Esophagus muscularis mucosa (tissue), 4 donors: ENCODE data around the gene CNKSR1. TPM values are rescaled to one million over a fixed set of nuclear protein-coding genes. Genes with fewer than 3 reads are reported as not detected.

Experiments
- DNase-seq: peaks from one replicate; pipeline ENCODE4 v3.0.0-alpha.2; 2017; ENCODE audit errors: extremely low spot score
- H3K27ac ChIP-seq, 4 donors: fragments of 200-600 bp; sonication (generic); replicated peaks in 1 of 4; 1 replicate in 3 of 4; 2 replicates in 1 of 4; pipeline ENCODE4 v1.5.1; 2016 to 2019; ENCODE audit warnings: mild to moderate bottlenecking in 1 of 4
- H3K27me3 ChIP-seq, 4 donors: fragments of 200-600 bp; sonication (generic); one replicate each; pipeline versions ENCODE4 v1.5.1 to v1.6.0; 2016 to 2019
- H3K36me3 ChIP-seq, 4 donors: fragments of 200-600 bp; sonication (generic); one replicate each; pipeline ENCODE4 v1.5.1; 2016 to 2019
- H3K4me1 ChIP-seq, 4 donors: fragments of 200-600 bp; sonication (generic); one replicate each; pipeline ENCODE4 v1.5.1; 2016 to 2019
- H3K4me3 ChIP-seq, 4 donors: fragments of 200-600 bp; sonication (generic); 1 replicate in 2 of 4; 2 replicates in 2 of 4; pipeline ENCODE4 v1.5.1; 2016 to 2019; ENCODE audit warnings: mild to moderate bottlenecking in 4 of 4, moderate library complexity in 1 of 4
- H3K9me3 ChIP-seq, 4 donors: fragments of 200-600 bp; sonication (generic); 1 replicate in 3 of 4; 2 replicates in 1 of 4; pipeline ENCODE4 v1.5.1; 2016 to 2019
- EP300 ChIP-seq: sonication (generic); formaldehyde crosslinking; IDR thresholded peaks from one replicate; pipeline ENCODE4 v1.6.1; 2017; ENCODE audit warnings: antibody characterized with exemption
- POLR2A ChIP-seq: fragments of 450-650 bp; IDR thresholded peaks from one replicate; pipeline ENCODE4 v1.6.1; 2017; ENCODE audit warnings: antibody characterized with exemption, moderate library complexity, mild to moderate bottlenecking, low read depth
- POLR2AphosphoS5 ChIP-seq, 2 donors: sonication (generic); formaldehyde crosslinking; IDR thresholded peaks; one replicate each; pipeline ENCODE4 v1.6.1; 2017; ENCODE audit warnings: antibody characterized with exemption in 2 of 2
- WGBS: methylation state at CpG from one replicate; pipeline ENCODE4 v1.1.5; 2018; 5-methylcytosine and 5-hydroxymethylcytosine counted together
- intact Hi-C: fragments of 100-400 bp; cut with DNase I; formaldehyde crosslinking; loops from one replicate; pipeline ENCODE4 v1.15.1; 2023
- total RNA-seq, 4 donors: library from RNA; depleted of rRNA; stranded (reverse); fragments of >200 nt; gene quantifications; one replicate each; pipeline versions ENCODE4 v1.1.0 to v1.2.1, GENCODE V29; 2016
- TF ChIP-seq, protein P1 (sequence below), 3 experiments: fragments of 200-600 bp in 2 of 3; fragments of 450-650 bp in 1 of 3; sonication (generic) in 2 of 3; IDR thresholded peaks; one replicate each; pipeline ENCODE4 v1.5.1; 2017 to 2019; ENCODE audit warnings: antibody characterized with exemption in 3 of 3, mild to moderate bottlenecking in 2 of 3, moderate library complexity in 1 of 3

CNKSR1 gene
- total RNA-seq, 4 donors from 2014 or later: 1.4 to 2.6 (median 1.9) TPM

DNA sequence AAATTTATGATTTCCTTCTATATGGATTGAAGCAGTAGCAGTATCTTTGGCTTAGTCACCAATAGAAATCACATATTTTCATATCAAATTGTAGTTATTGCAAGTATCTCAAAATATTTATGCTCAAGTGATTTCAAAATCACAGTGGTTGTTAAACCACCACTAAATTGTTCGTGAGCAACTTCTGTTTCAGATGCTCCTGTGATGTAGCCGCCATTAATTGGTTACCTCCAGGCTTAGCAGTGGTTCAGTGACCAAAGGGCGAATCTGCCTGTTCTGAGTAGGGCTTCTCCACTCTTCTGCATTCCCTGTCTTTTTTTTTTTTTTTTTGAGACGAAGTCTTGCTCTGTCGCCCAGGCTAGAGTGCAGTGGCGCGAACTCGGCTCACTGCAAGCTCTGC, 1.9 kb upstream of the CNKSR1 start:
- Histone ChIP-seq H3K9me3 (no peaks in the 10 kb centered on the region), H3K4me3 (no peak overlapping the region), H3K4me1 (peaks cover 10 to 17% (median 13%) of the 10 kb centered on the region in 4 donors), H3K27ac (no peak overlapping the region), H3K36me3 (peaks cover 0 to 12% (median 7%) of the 10 kb centered on the region in 4 donors), H3K27me3 (no peaks in the 10 kb centered on the region)
- no peak for TF ChIP-seq POLR2A
- TF ChIP-seq EP300: no peak
- WGBS: 91% methylated on average over 8 of the region's 8 CpGs
- DNase-seq: no peak
- intact Hi-C loops: no loop called here

DNA sequence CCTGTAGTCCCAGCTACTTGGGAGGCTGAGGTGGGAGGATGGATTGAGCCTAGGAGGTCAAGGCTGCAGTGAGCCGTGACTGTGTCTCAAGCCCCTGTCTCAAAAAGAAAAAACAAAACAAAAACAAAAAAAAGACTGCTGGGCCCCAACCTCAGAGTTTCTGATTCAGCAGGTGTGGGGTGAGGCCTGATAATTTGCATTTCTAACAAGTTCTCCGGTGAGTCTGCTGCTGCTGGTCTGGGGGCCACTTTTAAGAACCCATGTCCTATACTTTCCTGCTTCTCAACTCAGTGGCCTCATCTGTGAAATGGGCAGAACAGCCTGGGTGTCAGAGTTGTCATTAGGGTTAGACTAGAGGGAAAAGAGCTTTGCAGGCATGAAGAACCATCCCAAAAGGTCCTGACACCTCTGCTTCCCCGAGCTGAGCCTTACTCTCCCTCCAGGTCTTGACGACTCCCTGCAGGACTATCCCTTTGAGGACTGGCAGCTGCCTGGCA, 2.8 kb downstream of the CNKSR1 start:
- 76% methylated on average over 4 of the region's 4 CpGs for WGBS
- intact Hi-C loops: no loop called here
- no peak for TF ChIP-seq EP300
- no peak for TF ChIP-seq POLR2A
- TF ChIP-seq, protein P1, sequence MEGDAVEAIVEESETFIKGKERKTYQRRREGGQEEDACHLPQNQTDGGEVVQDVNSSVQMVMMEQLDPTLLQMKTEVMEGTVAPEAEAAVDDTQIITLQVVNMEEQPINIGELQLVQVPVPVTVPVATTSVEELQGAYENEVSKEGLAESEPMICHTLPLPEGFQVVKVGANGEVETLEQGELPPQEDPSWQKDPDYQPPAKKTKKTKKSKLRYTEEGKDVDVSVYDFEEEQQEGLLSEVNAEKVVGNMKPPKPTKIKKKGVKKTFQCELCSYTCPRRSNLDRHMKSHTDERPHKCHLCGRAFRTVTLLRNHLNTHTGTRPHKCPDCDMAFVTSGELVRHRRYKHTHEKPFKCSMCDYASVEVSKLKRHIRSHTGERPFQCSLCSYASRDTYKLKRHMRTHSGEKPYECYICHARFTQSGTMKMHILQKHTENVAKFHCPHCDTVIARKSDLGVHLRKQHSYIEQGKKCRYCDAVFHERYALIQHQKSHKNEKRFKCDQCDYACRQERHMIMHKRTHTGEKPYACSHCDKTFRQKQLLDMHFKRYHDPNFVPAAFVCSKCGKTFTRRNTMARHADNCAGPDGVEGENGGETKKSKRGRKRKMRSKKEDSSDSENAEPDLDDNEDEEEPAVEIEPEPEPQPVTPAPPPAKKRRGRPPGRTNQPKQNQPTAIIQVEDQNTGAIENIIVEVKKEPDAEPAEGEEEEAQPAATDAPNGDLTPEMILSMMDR (IDR thresholded peaks at IDR 0.05): no peak
- TF ChIP-seq POLR2AphosphoS5 (IDR thresholded peaks at IDR 0.05): no peak
- H3K36me3 ChIP-seq: peaks cover 0 to 3% (median 0%) of the 10 kb centered on the region in 4 donors
- H3K4me1 ChIP-seq: no peaks in the 10 kb centered on the region
- no peaks in the 10 kb centered on the region for H3K27me3 ChIP-seq
- H3K4me3 ChIP-seq: no peak overlapping the region
- no peaks in the 10 kb centered on the region for H3K9me3 ChIP-seq
- DNase-seq: no peak
- no peak overlapping the region for H3K27ac ChIP-seq

DNA sequence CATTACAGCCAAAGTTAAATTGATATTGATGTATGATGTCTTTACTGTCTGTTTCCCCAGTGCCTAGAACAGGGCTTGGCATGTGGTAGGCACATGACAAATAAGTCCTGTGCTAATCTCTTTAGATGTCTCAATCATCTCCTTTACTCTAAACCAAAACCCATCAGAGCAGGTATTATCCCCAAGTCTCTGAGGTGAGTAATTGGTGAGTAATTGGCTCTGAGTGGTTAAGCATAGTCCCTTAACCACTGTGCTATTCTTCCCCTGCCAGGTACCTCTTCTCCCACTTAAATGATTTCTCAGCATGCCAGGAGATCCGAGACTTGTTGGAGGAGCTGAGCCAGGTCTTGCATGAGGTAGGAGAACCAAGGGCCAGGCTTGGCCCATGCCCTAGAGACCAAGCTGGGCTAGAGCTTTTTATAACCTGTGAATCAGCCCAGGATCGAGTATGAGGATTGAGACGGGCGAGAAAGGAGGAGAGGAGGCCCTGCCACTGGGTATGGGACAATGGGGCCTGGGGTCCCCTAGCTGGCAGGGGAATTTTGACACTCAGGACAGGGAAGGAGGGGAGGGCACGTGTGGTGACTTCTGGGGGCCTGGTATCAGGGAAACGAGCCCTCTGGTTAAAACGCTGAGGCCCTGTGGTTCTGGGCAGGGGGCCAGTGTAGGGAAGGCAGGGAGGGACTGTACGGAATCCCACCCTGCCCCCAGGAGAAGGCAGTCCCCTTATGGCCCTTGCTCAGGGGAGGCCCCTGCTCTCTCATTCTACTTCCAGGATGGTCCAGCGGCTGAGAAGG, 4.5 kb downstream of the CNKSR1 start:
- no peak for DNase-seq
- intact Hi-C loops: no loop called here
- 68% methylated on average over 9 of the region's 9 CpGs for whole genome bisulfite sequencing

DNA sequence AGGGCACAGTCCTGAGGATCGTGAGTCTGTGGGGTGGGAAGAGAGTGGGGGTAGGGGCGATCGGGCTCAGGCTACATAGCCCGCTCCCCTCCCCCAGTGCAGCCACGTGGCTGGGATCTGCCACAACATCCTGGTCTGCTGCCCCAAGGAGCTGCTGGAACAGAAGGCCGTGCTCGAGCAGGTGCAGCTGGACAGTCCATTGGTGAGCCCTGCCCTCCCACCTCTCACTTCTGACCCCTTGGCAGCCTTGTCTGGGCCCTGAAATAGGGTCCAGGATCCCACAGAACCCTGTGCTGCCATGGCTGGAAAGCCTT, 5.0 kb downstream of the CNKSR1 start:
- no peaks in the 10 kb centered on the region for H3K4me1 ChIP-seq
- no peak for TF ChIP-seq POLR2A
- no peak for TF ChIP-seq EP300
- TF ChIP-seq, protein P1 (IDR thresholded peaks at IDR 0.05): no peak
- no peak for TF ChIP-seq POLR2AphosphoS5 (IDR thresholded peaks at IDR 0.05)
- H3K27ac ChIP-seq: no peak overlapping the region
- H3K36me3 ChIP-seq: peaks cover 0 to 3% (median 0%) of the 10 kb centered on the region in 4 donors
- no peak overlapping the region for H3K4me3 ChIP-seq
- no peaks in the 10 kb centered on the region for H3K27me3 ChIP-seq
- intact Hi-C loops: no loop called here
- no peak for DNase-seq
- H3K9me3 ChIP-seq: no peaks in the 10 kb centered on the region
- 79% methylated on average over 3 of the region's 7 CpGs for WGBS

More for the DNA sequence above, 4.5 kb downstream of the CNKSR1 start:
- Histone ChIP-seq H3K4me1 (no peaks in the 10 kb centered on the region), H3K27me3 (no peaks in the 10 kb centered on the region), H3K9me3 (no peaks in the 10 kb centered on the region), H3K4me3 (no peak overlapping the region), H3K36me3 (peaks cover 0 to 3% (median 0%) of the 10 kb centered on the region in 4 donors), H3K27ac (no peak overlapping the region)
- TF ChIP-seq POLR2AphosphoS5 (IDR thresholded peaks at IDR 0.05) (no peak), EP300 (no peak), POLR2A (no peak)
- TF ChIP-seq, protein P1 (IDR thresholded peaks at IDR 0.05): no peak

DNA sequence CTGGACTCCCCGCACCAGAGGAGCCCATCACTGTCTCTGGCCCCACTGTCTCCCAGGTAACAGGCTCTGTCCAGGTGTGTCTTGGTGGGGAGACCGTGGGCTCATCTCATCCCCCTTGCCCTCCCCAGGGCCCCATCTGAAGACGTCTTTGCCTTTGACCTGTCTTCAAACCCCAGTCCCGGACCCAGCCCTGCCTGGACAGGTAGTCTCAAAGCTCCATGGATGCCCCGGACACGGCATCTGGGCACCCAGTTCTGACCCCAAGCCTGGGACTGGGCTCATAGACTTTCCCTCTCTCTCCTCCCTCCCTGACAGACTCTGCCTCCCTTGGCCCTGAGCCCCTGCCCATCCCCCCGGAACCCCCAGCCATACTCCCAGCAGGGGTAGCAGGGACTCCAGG, 6.8 kb downstream of the CNKSR1 start:
- Histone ChIP-seq H3K4me3 (no peak overlapping the region), H3K36me3 (peaks cover 0 to 3% (median 0%) of the 10 kb centered on the region in 4 donors), H3K27ac (no peak overlapping the region), H3K27me3 (no peaks in the 10 kb centered on the region), H3K4me1 (no peaks in the 10 kb centered on the region), H3K9me3 (no peaks in the 10 kb centered on the region)
- DNase-seq: no peak
- no peak for TF ChIP-seq EP300
- TF ChIP-seq, protein P1 (IDR thresholded peaks at IDR 0.05): no peak
- no peak for TF ChIP-seq POLR2A
- no peak for TF ChIP-seq POLR2AphosphoS5 (IDR thresholded peaks at IDR 0.05)
- intact Hi-C loops: no loop called here
- 89% methylated on average over 7 of the region's 7 CpGs for WGBS
